Measurements from ENCODE around the gene CPTP. TPM values are rescaled to one million over a fixed set of nuclear protein-coding genes. Genes with fewer than 3 reads are reported as not detected.

The CPTP gene
- total and polyA plus RNA-seq, 2 of the 13 experiments (the other 11 are each of a cell fraction or from before 2014, with no cell fraction given): 5.5 to 9.3 TPM

GRCh38 chr1:1349256-1350012 is 24.8 kb downstream of the CPTP start, which contains the start of gene DVL1 (continued):
- no peak for TF ChIP-seq CHCHD3 (CRISPR knock-in tag; IDR thresholded peaks at IDR 0.05)
- TF ChIP-seq ZNF691 (CRISPR knock-in tag; IDR thresholded peaks at IDR 0.05; ENCODE audit: borderline replicate concordance, low read depth): peak; percentile 32; the same call in 1 of the 2 replicates
- TF ChIP-seq THRA (CRISPR knock-in tag; IDR thresholded peaks at IDR 0.05; ENCODE audit: borderline replicate concordance): no peak
- TF ChIP-seq, protein P1, sequence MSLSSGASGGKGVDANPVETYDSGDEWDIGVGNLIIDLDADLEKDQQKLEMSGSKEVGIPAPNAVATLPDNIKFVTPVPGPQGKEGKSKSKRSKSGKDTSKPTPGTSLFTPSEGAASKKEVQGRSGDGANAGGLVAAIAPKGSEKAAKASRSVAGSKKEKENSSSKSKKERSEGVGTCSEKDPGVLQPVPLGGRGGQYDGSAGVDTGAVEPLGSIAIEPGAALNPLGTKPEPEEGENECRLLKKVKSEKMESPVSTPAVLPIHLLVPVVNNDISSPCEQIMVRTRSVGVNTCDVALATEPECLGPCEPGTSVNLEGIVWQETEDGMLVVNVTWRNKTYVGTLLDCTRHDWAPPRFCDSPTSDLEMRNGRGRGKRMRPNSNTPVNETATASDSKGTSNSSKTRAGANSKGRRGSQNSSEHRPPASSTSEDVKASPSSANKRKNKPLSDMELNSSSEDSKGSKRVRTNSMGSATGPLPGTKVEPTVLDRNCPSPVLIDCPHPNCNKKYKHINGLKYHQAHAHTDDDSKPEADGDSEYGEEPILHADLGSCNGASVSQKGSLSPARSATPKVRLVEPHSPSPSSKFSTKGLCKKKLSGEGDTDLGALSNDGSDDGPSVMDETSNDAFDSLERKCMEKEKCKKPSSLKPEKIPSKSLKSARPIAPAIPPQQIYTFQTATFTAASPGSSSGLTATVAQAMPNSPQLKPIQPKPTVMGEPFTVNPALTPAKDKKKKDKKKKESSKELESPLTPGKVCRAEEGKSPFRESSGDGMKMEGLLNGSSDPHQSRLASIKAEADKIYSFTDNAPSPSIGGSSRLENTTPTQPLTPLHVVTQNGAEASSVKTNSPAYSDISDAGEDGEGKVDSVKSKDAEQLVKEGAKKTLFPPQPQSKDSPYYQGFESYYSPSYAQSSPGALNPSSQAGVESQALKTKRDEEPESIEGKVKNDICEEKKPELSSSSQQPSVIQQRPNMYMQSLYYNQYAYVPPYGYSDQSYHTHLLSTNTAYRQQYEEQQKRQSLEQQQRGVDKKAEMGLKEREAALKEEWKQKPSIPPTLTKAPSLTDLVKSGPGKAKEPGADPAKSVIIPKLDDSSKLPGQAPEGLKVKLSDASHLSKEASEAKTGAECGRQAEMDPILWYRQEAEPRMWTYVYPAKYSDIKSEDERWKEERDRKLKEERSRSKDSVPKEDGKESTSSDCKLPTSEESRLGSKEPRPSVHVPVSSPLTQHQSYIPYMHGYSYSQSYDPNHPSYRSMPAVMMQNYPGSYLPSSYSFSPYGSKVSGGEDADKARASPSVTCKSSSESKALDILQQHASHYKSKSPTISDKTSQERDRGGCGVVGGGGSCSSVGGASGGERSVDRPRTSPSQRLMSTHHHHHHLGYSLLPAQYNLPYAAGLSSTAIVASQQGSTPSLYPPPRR (CRISPR knock-in tag; IDR thresholded peaks at IDR 0.05; ENCODE audit: borderline replicate concordance): no peak
- no peak for TF ChIP-seq ZNF44 (CRISPR knock-in tag; IDR thresholded peaks at IDR 0.05)
- no peak for TF ChIP-seq ZFP37 (CRISPR knock-in tag; IDR thresholded peaks at IDR 0.05; ENCODE audit: borderline replicate concordance)
- TF ChIP-seq NR2F2 (IDR thresholded peaks at IDR 0.05; ENCODE audit: borderline replicate concordance, low read depth): no peak
- no peak for TF ChIP-seq GMEB1 (CRISPR knock-in tag; IDR thresholded peaks at IDR 0.05; ENCODE audit: borderline replicate concordance)
- TF ChIP-seq PHF8 (CRISPR knock-in tag; IDR thresholded peaks at IDR 0.05): peak; percentile 42; the same call in 1 of the 2 replicates
- no peak for TF ChIP-seq NR2F6 (IDR thresholded peaks at IDR 0.05)
- 0 out of 2 replicates have a peak, but pooled peaks have one; percentile 3 for TF ChIP-seq NR2F6 (CRISPR knock-in tag; IDR thresholded peaks at IDR 0.05)
- peak; percentile 36; the same call in 1 of the 2 replicates for TF ChIP-seq SALL1 (CRISPR knock-in tag; IDR thresholded peaks at IDR 0.05)
- 0 out of 2 replicates have a peak, but pooled peaks have one; percentile 28 for TF ChIP-seq ZSCAN21 (CRISPR knock-in tag; IDR thresholded peaks at IDR 0.05; ENCODE audit: borderline replicate concordance)
- TF ChIP-seq, protein P2, sequence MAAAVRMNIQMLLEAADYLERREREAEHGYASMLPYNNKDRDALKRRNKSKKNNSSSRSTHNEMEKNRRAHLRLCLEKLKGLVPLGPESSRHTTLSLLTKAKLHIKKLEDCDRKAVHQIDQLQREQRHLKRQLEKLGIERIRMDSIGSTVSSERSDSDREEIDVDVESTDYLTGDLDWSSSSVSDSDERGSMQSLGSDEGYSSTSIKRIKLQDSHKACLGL (CRISPR knock-in tag; IDR thresholded peaks at IDR 0.05): no peak
- TF ChIP-seq RBFOX2 (IDR thresholded peaks at IDR 0.05; ENCODE audit: low read depth, low read length): peak; percentile 72
- TF ChIP-seq, protein P3, sequence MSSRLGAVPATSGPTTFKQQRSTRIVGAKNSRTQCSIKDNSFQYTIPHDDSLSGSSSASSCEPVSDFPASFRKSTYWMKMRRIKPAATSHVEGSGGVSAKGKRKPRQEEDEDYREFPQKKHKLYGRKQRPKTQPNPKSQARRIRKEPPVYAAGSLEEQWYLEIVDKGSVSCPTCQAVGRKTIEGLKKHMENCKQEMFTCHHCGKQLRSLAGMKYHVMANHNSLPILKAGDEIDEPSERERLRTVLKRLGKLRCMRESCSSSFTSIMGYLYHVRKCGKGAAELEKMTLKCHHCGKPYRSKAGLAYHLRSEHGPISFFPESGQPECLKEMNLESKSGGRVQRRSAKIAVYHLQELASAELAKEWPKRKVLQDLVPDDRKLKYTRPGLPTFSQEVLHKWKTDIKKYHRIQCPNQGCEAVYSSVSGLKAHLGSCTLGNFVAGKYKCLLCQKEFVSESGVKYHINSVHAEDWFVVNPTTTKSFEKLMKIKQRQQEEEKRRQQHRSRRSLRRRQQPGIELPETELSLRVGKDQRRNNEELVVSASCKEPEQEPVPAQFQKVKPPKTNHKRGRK (CRISPR knock-in tag; IDR thresholded peaks at IDR 0.05): no peak
- peak; percentile 56; the same call in 1 of the 2 replicates for TF ChIP-seq KDM5A (IDR thresholded peaks at IDR 0.05; ENCODE audit: borderline replicate concordance, low read length)
